ENCODE measurements around the gene LAMA4.
"Not testable (repeated sequence)": the region's sequence is repeated elsewhere in the genome, so short reads cannot be mapped to it uniquely, and the experiment has no call there.

The LAMA4 gene

DNA sequence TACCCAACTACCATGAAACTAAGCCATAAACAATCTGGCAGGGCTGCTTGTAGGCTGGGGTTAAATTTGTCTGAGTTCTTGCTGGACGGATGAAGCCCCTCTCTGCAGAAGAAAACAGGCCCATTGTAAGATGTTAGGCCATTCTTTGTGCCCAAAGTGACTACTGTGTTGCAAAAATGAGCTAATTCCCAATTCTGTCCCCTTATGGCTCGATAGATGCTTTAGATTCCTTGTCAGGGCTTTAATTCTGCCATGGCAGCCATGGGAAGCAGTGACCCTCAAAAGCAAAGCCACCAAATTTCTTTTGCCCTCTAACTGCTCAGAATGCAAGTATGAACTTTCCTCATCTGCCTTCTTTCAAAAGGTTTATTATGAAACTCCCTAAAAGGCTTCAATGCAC is 45.2 kb downstream of the LAMA4 start:
- no peak for DNase-seq

- DNase-seq: no peak
These were observed 46.6 kb downstream of the LAMA4 start for GRCh38 chr6:112207776-112208175.

- no peak for DNase-seq
These were observed 47.2 kb downstream of the LAMA4 start for GRCh38 chr6:112207131-112207530.

DNA sequence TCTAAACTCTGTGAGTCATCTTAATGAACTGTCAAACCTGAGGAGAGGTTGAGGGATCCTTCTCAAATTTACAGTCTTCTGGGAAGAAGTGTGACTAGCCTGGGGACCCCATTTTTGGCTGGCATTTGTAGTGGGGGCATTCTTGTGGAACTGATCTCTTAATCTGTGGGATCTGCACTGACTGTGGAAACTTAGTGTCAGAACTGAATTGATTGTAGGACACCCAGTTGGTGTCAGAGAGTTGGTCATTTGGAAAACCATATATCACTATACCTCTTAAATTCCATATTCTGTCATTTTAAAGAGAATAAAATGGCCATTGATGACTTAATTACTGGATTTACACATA is 48.3 kb downstream of the LAMA4 start:
- DNase-seq: no peak

DNA sequence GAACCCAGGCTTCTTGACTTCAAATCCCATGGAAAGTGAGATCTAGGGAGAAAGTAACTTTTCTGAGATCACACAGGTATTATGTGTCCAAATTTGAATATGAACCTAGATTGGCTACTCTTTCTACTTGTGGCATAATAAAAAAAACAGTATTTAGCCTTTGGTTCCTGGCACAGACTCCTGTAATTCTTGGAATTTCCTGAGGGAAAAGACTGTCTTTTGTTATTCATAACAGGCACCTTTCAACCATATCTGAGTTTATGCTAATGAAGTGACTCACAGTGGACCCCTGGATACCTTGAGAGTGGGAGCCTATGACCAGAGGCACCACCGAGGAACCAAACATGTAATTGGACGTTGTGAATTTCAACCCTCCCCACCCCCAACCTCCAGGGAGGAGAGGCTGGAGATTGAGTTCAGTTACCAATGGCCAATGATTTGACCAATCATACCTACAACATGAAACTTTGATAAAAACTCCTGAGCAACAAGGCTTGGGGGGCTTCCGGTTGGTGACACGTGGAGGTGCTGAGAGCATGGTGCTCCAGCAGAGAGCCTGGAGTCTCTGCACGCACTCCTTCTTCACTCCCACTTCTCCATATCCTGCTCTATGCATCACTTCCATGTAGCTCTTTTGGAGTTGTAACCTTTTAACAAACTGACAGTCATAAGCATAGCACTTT is 48.8 kb downstream of the LAMA4 start:
- DNase-seq: no peak

- DNase-seq: no peak
These were observed 50.0 kb downstream of the LAMA4 start for GRCh38 chr6:112204350-112204706.

DNA sequence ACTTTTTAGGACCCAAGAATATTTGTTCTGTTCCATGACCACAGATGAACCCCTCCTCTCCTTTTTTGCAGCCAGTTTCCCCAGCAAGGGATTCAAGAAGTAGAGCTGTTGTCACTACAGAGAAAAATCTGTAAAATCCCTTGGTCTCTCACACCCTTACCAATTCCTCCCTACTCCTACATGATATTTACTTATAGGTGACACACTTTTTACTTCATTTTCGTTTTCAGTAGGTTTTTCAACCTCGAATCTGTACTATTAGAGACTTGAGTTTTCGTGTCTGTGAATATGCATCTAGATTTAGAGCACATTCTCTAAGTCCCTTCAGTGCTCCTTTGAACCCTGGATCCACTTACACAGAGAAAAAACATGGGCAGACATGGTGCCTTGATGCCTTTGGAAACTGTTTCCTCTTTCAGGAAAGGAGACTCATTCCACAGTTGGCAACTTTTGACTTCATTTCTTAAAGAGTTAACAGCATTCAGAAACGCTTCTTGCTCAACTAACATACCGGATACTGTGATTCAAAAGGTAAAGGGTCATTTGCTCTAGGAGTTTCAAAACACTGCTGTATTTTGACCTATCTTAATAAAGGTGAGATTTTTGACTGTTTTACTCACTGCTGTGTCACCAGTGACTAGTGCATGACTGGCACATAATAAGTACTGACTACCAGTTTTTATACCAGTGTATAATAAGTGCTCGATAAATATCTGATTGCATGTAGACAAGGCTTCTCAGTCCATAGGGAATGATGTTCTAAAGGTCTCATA is 50.6 kb downstream of the LAMA4 start:
- no peak for DNase-seq

GRCh38 chr6:112202639-112203341 is 51.6 kb downstream of the LAMA4 start:
- no peak for DNase-seq

DNA sequence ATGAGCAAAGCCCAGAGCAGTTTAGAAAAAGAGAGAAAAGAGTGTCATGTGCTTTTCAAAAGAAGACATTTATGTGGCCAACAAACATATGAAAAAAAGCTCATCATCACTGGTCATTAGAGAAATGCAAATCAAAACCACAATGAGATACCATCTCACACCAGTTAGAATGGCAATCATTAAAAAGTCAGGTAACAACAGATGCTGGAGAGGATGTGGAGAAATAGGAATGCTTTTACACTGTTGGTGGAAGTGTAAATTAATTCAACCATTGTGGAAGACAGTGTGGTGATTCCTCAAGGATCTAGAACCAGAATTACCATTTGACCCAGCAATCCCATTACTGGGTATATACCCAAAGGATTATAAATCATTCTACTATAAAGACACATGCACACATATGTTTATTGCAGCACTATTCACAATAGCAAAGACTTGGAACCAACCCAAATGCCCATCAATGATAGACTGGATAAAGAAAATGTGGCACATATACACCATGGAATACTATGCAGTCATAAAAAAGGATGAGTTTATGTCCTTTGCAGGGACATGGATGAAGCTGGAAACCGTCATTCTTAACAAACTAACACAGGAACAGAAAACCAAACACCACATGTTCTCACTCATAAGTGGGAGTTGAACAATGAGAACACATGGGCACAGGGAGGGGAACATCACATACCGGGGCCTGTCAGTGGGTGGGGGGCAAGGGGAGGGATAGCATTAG is 54.0 kb downstream of the LAMA4 start:
- DNase-seq: not testable (repeated sequence)

- no peak for DNase-seq
These were observed 55.4 kb downstream of the LAMA4 start for GRCh38 chr6:112199001-112199403.

- DNase-seq: no peak
These were observed 55.8 kb downstream of the LAMA4 start for GRCh38 chr6:112198582-112198981.

DNA sequence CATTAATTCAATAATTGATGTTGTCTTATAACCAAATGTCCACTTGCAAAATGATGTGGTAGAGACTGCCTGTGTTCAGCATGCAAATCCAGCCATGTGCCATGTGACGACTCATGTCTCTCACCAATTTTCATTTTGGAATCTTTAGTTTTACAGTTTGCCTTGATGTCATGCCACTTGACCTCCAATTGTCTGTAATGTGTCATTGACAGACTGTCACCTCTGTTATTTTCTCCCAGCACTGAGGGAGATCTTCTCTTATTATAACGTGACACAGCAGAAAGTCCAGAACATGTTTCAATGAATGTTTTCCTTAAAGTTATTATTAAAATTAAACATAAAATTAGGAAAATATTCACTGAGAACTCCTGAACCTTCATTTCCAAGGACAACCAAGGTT is 56.7 kb downstream of the LAMA4 start:
- DNase-seq: no peak

- DNase-seq: no peak
These were observed 58.1 kb downstream of the LAMA4 start for GRCh38 chr6:112196306-112196705.

- DNase-seq: no peak
These were observed 59.2 kb downstream of the LAMA4 start for GRCh38 chr6:112195166-112195565.

- no peak for DNase-seq
These were observed 59.9 kb downstream of the LAMA4 start for GRCh38 chr6:112194511-112194910.

- no peak for DNase-seq
These were observed 60.8 kb downstream of the LAMA4 start for GRCh38 chr6:112193535-112194051.

- DNase-seq: no peak
These were observed 61.2 kb downstream of the LAMA4 start for GRCh38 chr6:112193117-112193516.

GRCh38 chr6:112191509-112192020 is 62.8 kb downstream of the LAMA4 start:
- DNase-seq: no peak

- DNase-seq: no peak
These were observed 64.2 kb downstream of the LAMA4 start for GRCh38 chr6:112190164-112190563.

- no peak for DNase-seq
These were observed 64.9 kb downstream of the LAMA4 start for GRCh38 chr6:112189494-112189893.

DNA sequence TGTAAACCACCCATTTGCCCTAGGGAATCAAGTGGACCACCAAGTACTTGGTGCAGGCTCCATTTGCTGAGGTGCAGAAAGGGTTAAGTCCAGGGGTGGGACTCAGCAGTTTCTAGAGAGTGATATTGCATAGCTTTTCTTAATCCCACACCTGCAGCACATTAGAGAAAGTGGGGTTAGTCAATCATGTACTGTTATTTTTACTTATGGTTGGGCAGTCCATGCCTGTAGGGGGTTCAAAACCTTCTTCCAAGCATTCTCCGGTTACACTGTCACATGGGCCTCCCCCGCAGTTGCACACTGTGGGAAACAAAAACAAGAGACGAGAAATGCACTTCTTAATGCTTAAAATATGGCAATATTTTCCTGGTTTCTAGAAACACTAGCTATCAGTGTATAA is 65.5 kb downstream of the LAMA4 start:
- no peak for DNase-seq

DNA sequence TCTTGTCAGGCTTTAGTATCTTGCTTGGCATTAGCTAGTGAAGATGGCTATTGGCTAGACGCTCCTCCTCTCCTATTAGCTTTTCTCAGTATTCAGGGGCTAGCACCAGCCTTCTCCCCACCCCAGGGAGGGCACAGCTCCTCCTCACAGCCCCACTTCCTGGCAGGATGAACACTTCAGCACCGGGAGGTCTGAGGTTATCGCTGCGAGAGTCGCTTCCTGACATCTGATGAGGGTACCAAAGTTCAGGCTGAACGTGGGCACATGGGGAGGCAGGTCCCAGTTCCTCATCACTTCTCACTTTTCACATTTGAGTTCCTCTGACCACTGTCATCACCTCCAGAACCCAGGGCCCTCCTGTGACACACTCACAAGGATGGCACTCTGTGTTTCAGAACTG is 66.6 kb downstream of the LAMA4 start:
- no peak for DNase-seq

- DNase-seq: no peak
These were observed 69.4 kb downstream of the LAMA4 start for GRCh38 chr6:112184951-112185350.
